Upper lobe of left lung (tissue), 4 donors: ENCODE results near the gene HAO1.

Source experiments
- EP300 ChIP-seq, 4 donors: sonication (generic); formaldehyde crosslinking; IDR thresholded peaks; one replicate each; pipeline ENCODE4 v1.5.1; 2017; ENCODE audit warnings: antibody characterized with exemption in 4 of 4, control low read depth in 2 of 4
- POLR2A ChIP-seq, 4 donors: fragments of 450-650 bp; IDR thresholded peaks; one replicate each; pipeline ENCODE4 v1.5.1; 2016 to 2017; ENCODE audit warnings: antibody characterized with exemption in 4 of 4, mild to moderate bottlenecking in 2 of 4

- TF ChIP-seq POLR2A (IDR thresholded peaks at IDR 0.05) (no peak), EP300 (IDR thresholded peaks at IDR 0.05) (no peak)
Observed at GRCh38 chr20:7908905-7909304, 31.4 kb downstream of the HAO1 start.
